HTR-8/SVneo (cell line): Measurements from ENCODE around the gene RALGDS.
"Not testable (repeated sequence)": the region's sequence is repeated elsewhere in the genome, so short reads cannot be mapped to it uniquely, and the experiment has no call there.

Experiments
- DNase-seq: peaks from one replicate; pipeline ENCODE4 v3.0.0; 2011; ENCODE audit warnings: low spot score, mixed read lengths; ENCODE audit not compliant: insufficient read length
- FAIRE-seq: peaks from 2 replicates; lab custom pipeline; 2011; peaks lifted over from hg19 to GRCh38; lab: Jason Lieb, UNC

RALGDS gene

DNA sequence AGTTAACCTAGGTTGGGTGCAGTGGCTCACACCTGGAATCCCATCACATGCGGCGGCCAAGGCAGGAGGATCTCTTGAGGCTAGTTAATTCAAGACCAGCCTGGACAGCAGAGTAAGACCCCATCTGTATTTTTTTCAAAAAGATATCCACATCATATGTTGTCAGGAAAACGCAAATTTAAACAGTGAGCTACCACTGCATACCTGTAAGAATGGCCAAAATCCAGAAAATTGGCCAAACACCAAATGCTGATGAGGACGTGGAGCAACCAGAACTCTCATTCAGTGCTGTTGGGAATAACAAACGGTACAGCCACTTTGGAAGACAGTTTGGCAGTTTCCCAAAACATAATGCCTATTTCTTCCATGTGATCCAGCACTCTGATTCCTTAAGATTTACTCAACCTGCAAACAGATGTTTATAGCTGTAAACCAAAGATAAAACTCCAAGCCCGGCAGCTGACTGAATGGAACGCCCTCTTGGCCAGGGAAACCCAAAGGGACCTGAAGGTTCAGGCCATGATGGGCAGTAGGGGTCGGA is 46.9 kb downstream of the RALGDS start:
- FAIRE-seq (no peak), DNase-seq (no peak)

DNA sequence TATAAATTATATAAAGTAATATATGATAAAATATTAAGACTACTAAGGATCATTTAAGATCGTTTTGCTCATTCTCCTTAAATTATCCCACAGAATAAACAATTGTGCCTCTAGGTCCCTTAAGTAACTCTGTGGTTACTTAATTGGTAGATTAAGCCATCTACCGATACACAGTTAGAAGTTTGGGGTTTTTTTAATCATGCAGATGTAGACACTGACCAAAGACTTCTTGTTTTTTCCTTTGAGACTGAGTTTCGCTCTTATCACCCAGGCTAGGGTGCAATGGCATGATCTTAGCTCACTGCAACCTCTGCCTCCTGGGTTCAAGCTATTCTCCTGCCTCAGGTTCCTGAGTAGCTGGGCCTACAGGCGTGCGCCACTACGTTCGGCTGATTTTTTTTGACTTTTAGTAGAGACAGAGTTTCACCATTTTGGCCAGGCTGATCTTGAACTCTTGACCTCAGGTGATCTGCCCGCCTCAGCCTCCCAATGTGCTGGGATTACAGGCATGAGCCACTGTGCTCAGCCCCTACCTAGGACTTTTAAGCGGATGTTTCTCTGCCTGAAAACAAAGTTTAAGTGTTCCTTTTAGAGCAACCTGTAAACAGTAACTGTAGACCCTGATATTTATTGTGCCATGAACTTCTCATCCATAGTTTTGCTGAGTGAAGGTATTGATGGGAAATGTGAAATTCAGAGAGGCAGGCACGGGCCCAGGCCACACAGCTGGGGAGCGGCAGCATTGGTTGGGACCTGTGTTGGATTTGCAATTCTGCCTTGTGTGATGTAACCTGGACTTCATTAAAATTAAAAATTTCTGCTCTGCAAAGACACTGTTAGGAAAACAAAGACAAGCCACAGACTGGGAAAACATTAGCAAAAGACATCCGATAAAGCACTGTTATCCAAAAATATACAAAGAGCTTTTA is 47.7 kb downstream of the RALGDS start:
- DNase-seq (no peak), FAIRE-seq (no peak)

DNA sequence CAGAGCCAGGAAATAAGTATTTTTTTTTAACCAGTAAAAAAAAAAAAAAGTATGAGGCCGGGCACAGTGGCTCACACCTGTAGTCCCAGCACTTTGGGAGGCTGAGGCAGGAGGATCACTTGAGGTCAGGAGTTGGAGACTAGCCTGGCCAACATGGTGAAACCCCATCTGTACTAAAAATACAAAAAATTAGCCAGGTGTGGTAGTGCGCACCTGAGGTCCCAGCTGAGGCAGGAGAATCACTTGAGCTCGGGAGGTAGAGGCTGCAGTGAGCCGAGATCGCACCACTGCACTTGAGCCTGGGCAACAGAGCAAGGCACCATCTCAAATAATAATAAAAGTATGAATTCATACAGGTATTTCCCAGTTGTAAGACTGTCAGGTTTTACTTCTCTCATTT is 48.8 kb downstream of the RALGDS start:
- FAIRE-seq, DNase-seq: not testable (repeated sequence)

DNA sequence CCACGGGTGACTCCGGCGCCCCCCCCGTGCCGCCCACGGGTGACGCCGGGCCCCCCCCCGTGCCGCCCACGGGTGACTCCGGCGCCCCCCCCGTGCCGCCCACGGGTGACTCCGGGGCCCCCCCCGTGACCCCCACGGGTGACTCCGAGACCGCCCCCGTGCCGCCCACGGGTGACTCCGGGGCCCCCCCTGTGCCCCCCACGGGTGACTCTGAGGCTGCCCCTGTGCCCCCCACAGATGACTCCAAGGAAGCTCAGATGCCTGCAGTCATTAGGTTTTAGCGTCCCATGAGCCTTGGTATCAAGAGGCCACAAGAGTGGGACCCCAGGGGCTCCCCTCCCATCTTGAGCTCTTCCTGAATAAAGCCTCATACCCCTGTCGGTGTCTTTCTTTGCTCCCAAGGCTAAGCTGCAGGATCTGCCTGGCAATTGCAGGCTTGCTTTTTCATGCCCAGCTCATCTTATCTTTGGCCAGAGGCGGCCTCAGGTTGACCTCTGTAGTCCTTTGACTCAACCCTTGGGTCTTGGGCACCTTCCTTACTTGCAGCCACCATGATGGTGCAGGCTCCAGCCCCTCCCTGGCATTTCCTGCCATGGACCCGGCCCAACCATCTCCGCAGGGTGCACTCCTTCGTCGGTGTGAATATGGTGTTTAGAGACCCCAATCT is 49.4 kb downstream of the RALGDS start:
- FAIRE-seq (no peak), DNase-seq (no peak)

DNA sequence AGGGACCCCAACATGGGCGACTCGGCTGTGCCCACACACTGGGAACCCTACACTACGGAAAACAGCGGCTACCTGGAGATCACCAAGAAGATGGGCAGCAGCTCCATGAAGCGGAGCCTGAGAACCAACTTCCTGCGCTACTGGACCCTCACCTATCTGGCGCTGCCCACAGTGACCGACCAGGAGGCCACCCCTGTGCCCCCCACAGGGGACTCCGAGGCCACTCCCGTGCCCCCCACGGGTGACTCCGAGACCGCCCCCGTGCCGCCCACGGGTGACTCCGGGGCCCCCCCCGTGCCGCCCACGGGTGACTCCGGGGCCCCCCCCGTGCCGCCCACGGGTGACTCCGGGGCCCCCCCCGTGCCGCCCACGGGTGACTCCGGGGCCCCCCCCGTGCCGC is 50.1 kb downstream of the RALGDS start:
- FAIRE-seq, DNase-seq: not testable (repeated sequence)

DNA sequence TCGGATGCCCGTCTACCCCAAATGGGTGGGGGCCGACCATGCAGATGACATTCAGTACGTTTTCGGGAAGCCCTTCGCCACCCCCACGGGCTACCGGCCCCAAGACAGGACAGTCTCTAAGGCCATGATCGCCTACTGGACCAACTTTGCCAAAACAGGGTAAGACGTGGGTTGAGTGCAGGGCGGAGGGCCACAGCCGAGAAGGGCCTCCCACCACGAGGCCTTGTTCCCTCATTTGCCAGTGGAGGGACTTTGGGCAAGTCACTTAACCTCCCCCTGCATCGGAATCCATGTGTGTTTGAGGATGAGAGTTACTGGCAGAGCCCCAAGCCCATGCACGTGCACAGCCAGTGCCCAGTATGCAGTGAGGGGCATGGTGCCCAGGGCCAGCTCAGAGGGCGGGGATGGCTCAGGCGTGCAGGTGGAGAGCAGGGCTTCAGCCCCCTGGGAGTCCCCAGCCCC is 50.5 kb downstream of the RALGDS start:
- not testable (repeated sequence) for FAIRE-seq, DNase-seq

DNA sequence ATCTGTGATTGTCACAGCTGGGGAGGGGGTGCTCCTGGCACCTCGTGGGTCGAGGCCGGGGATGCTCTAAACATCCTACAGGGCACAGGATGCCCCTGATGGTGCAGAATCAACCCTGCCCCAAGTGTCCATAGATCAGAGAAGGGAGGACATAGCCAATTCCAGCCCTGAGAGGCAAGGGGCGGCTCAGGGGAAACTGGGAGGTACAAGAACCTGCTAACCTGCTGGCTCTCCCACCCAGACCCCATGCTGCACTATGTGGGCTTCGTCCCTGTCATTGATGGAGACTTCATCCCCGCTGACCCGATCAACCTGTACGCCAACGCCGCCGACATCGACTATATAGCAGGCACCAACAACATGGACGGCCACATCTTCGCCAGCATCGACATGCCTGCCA is 52.6 kb downstream of the RALGDS start:
- not testable (repeated sequence) for DNase-seq, FAIRE-seq

DNA sequence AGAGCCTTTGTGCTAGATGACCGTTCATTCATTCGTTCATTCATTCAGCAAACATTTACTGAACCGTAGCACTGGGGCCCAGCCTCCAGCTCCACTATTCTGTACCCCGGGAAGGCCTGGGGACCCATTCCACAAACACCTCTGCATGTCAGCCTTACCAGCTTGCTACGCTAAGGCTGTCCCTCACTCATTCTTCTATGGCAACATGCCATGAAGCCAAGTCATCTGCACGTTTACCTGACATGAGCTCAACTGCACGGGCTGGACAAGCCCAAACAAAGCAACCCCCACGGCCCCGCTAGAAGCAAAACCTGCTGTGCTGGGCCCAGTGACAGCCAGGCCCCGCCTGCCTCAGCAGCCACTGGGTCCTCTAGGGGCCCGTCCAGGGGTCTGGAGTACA is 53.2 kb downstream of the RALGDS start:
- FAIRE-seq (no peak), DNase-seq (no peak)

DNA sequence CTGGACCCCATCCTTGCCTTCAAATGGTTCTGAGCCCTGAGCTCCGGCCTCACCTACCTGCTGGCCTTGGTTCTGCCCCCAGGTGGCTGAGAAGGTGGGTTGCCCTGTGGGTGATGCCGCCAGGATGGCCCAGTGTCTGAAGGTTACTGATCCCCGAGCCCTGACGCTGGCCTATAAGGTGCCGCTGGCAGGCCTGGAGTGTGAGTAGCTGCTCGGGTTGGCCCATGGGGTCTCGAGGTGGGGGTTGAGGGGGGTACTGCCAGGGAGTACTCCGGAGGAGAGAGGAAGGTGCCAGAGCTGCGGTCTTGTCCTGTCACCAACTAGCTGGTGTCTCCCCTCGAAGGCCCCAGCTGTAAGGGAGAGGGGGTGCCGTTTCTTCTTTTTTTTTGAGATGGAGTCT is 54.0 kb downstream of the RALGDS start:
- DNase-seq (no peak), FAIRE-seq (no peak)

DNA sequence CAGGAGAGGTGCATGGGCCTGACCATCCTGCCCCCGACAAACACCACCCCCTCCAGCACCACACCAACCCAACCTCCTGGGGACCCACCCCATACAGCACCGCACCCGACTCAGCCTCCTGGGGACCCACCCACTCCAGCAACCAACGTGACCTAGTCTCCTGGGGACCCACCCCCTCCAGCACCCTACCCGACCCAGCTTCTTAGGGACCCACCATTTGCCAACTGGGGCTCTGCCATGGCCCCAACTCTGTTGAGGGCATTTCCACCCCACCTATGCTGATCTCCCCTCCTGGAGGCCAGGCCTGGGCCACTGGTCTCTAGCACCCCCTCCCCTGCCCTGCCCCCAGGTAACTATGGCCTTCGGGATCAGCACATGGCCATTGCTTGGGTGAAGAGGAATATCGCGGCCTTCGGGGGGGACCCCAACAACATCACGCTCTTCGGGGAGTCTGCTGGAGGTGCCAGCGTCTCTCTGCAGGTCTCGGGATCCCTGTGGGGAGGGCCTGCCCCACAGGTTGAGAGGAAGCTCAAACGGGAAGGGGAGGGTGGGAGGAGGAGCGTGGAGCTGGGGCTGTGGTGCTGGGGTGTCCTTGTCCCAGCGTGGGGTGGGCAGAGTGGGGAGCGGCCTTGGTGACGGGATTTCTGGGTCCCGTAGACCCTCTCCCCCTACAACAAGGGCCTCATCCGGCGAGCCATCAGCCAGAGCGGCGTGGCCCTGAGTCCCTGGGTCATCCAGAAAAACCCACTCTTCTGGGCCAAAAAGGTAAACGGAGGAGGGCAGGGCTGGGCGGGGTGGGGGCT is 54.7 kb downstream of the RALGDS start:
- FAIRE-seq (no peak), DNase-seq (no peak)

DNA sequence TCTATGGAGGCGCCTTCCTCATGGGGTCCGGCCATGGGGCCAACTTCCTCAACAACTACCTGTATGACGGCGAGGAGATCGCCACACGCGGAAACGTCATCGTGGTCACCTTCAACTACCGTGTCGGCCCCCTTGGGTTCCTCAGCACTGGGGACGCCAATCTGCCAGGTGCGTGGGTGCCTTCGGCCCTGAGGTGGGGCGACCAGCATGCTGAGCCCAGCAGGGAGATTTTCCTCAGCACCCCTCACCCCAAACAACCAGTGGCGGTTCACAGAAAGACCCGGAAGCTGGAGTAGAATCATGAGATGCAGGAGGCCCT is 56.0 kb downstream of the RALGDS start:
- DNase-seq: no peak
- FAIRE-seq: no peak

DNA sequence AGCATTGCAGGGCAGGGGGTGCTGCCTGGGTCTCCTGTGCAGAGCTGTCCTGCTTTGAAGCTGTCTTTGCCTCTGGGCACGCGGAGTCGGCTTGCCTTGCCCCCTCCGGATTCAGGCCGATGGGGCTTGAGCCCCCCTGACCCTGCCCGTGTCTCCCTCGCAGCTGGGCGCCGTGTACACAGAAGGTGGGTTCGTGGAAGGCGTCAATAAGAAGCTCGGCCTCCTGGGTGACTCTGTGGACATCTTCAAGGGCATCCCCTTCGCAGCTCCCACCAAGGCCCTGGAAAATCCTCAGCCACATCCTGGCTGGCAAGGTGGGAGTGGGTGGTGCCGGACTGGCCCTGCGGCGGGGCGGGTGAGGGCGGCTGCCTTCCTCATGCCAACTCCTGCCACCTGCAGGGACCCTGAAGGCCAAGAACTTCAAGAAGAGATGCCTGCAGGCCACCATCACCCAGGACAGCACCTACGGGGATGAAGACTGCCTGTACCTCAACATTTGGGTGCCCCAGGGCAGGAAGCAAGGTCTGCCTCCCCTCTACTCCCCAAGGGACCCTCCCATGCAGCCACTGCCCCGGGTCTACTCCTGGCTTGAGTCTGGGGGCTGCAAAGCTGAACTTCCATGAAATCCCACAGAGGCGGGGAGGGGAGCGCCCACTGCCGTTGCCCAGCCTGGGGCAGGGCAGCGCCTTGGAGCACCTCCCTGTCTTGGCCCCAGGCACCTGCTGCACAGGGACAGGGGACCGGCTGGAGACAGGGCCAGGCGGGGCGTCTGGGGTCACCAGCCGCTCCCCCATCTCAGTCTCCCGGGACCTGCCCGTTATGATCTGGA is 56.6 kb downstream of the RALGDS start:
- DNase-seq (no peak), FAIRE-seq (no peak)

DNA sequence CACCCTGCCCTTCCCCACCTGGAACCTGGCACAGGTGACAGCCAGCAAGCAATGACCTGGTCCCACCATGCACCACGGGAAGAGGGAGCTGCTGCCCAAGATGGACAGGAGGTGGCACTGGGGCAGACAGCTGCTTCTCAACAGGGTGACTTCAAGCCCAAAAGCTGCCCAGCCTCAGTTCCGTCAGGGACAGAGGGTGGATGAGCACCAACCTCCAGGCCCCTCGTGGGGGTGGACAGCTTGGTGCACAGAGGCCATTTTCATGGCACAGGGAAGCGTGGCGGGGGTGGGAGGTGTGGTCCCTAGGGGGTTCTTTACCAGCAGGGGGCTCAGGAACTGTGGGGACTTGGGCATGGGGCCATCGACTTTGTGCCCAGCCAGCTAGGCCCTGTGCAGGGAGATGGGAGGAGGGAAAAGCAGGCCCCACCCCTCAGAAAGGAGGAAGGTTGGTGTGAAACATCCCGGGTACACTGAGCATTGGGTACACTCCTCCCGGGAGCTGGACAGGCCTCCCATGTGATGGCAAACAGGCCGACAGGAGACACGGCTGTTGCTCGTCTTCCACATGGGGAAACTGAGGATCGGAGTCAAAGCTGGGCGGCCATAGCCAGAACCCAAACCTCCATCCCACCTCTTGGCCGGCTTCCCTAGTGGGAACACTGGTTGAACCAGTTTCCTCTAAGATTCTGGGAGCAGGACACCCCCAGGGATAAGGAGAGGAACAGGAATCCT is 57.4 kb downstream of the RALGDS start:
- no peak for FAIRE-seq

DNA sequence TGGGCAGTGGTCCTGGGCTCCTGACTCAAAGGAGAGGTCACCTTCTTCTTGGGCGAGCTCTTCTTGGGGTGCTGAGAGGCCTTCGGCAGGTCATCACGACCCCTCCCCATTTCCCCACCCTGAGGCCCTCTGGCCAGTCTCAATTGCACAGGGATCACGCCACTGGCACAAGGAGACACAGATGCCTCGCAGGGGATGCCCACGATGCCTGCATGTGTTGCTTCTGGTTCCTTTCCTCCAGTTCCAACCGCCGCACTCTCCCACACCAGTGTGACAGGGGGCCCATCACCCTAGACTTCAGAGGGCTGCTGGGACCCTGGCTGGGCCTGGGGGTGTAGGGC is 57.9 kb downstream of the RALGDS start:
- FAIRE-seq (no peak), DNase-seq (no peak)

More for the DNA sequence above, 57.4 kb downstream of the RALGDS start:
- DNase-seq: no peak

DNA sequence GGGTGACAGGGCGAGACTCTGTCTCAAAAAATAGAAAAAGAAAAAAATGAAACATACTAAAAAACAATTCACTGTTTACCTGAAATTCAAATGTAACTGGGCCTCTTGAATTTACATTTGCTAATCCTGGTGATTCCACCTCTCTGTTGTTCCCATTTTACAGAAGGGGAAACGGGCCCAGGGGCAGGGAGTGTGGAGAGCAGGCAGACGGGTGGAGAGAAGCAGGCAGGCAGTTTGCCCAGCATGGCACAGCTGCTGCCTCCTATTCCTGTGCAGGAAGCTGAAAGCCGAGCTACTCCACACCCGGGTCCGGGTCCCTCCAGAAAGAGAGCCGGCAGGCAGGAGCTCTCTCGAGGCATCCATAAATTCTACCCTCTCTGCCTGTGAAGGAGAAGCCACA is 58.5 kb downstream of the RALGDS start:
- not testable (repeated sequence) for FAIRE-seq, DNase-seq

DNA sequence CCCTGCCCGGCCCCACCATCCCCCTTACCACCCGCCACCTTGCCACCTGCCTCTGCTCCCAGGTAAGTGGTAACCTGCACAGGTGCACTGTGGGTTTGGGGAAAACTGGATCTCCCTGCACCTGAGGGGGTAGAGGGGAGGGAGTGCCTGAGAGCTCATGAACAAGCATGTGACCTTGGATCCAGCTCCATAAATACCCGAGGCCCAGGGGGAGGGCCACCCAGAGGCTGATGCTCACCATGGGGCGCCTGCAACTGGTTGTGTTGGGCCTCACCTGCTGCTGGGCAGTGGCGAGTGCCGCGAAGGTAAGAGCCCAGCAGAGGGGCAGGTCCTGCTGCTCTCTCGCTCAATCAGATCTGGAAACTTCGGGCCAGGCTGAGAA is 59.3 kb downstream of the RALGDS start, which contains the start of gene CEL:
Gene CEL, plus strand, starts transcription at position 218 of the 382 bp plus-strand sequence. Its CDS starts 22 bp downstream, at position 240.
- not testable (repeated sequence) for DNase-seq, FAIRE-seq

DNA sequence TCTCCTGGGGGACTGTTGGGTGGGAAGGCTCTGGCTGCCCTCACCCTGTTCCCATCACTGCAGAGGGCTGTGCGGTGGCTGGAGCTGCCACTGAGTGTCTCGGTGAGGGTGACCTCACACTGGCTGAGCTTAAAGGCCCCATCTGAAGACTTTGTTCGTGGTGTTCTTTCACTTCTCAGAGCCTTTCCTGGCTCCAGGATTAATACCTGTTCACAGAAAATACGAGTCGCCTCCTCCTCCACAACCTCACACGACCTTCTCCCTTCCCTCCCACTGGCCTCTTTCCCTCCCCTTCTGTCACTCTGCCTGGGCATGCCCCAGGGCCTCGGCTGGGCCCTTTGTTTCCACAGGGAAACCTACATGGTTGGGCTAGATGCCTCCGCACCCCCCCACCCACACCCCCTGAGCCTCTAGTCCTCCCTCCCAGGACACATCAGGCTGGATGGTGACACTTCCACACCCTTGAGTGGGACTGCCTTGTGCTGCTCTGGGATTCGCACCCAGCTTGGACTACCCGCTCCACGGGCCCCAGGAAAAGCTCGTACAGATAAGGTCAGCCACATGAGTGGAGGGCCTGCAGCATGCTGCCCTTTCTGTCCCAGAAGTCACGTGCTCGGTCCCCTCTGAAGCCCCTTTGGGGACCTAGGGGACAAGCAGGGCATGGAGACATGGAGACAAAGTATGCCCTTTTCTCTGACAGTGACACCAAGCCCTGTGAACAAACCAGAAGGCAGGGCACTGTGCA is 59.8 kb downstream of the RALGDS start:
- DNase-seq, FAIRE-seq: not testable (repeated sequence)

DNA sequence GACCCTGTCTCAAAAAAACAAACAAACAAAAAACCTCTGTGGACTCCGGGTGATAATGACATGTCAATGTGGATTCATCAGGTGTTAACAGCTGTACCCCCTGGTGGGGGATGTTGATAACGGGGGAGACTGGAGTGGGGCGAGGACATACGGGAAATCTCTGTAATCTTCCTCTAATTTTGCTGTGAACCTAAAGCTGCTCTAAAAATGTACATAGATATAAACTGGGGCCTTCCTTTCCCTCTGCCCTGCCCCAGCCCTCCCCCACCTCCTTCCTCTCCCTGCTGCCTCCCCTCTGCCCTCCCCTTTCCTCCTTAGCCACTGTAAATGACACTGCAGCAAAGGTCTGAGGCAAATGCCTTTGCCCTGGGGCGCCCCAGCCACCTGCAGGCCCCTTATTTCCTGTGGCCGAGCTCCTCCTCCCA is 60.6 kb downstream of the RALGDS start:
- DNase-seq (no peak), FAIRE-seq (no peak)
